Testis (tissue), 2 donors: ENCODE data around the gene SH3PXD2B.

Experiments
- POLR2A ChIP-seq: fragments of 450-650 bp; IDR thresholded peaks from one replicate; pipeline ENCODE4 v1.6.1; 2017; ENCODE audit warnings: antibody characterized with exemption, mild to moderate bottlenecking, moderate library complexity
- TF ChIP-seq, protein P1 (sequence below), 3 experiments: fragments of 450-650 bp in 2 of 3; fragments of 200-600 bp in 1 of 3; sonication (generic) in 1 of 3; IDR thresholded peaks; one replicate each; pipeline ENCODE4 v1.5.1; 2016 to 2019; ENCODE audit warnings: antibody characterized with exemption in 3 of 3, mild to moderate bottlenecking in 2 of 3, moderate library complexity in 1 of 3

GRCh38 chr5:172334196-172334595, 120.1 kb downstream of the SH3PXD2B start:
- TF ChIP-seq, protein P1, sequence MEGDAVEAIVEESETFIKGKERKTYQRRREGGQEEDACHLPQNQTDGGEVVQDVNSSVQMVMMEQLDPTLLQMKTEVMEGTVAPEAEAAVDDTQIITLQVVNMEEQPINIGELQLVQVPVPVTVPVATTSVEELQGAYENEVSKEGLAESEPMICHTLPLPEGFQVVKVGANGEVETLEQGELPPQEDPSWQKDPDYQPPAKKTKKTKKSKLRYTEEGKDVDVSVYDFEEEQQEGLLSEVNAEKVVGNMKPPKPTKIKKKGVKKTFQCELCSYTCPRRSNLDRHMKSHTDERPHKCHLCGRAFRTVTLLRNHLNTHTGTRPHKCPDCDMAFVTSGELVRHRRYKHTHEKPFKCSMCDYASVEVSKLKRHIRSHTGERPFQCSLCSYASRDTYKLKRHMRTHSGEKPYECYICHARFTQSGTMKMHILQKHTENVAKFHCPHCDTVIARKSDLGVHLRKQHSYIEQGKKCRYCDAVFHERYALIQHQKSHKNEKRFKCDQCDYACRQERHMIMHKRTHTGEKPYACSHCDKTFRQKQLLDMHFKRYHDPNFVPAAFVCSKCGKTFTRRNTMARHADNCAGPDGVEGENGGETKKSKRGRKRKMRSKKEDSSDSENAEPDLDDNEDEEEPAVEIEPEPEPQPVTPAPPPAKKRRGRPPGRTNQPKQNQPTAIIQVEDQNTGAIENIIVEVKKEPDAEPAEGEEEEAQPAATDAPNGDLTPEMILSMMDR (IDR thresholded peaks at IDR 0.05): no peak
- TF ChIP-seq POLR2A: no peak
